ENCODE results near the gene USP32.

USP32 gene

GRCh38 chr17:60301649-60302048 is 90.3 kb downstream of the USP32 start:
- DNase-seq (ENCODE audit: low read depth in 3 of 3, low spot score in 1 of 3) = no peak

- DNase-seq (ENCODE audit: low read depth in 3 of 3, low spot score in 1 of 3) = no peak
Observed at GRCh38 chr17:60300949-60301348, 91.0 kb downstream of the USP32 start.

GRCh38 chr17:60300011-60300410 is 91.9 kb downstream of the USP32 start:
- DNase-seq (ENCODE audit: low read depth in 3 of 3, low spot score in 1 of 3) = no peak

GRCh38 chr17:60297760-60298401 is 94.1 kb downstream of the USP32 start:
- no peak for DNase-seq (ENCODE audit: low read depth in 3 of 3, low spot score in 1 of 3)

GRCh38 chr17:60296177-60296576 is 95.8 kb downstream of the USP32 start:
- DNase-seq (ENCODE audit: low read depth in 3 of 3, low spot score in 1 of 3) = no peak

- DNase-seq (ENCODE audit: low read depth in 3 of 3, low spot score in 1 of 3) = no peak
Observed at GRCh38 chr17:60293580-60294335, 98.2 kb downstream of the USP32 start.

GRCh38 chr17:60292697-60293096 is 99.2 kb downstream of the USP32 start:
- no peak for DNase-seq (ENCODE audit: low read depth in 3 of 3, low spot score in 1 of 3)

- DNase-seq (ENCODE audit: low read depth in 3 of 3, low spot score in 1 of 3) = no peak
Observed at GRCh38 chr17:60284709-60285108, 107.2 kb downstream of the USP32 start.

- no peak for DNase-seq (ENCODE audit: low read depth in 3 of 3, low spot score in 1 of 3)
Observed at GRCh38 chr17:60283816-60284215, 108.1 kb downstream of the USP32 start.

- DNase-seq (ENCODE audit: low read depth in 3 of 3, low spot score in 1 of 3) = no peak
Observed at GRCh38 chr17:60280673-60281072, 111.3 kb downstream of the USP32 start.

- no peak for DNase-seq (ENCODE audit: low read depth in 3 of 3, low spot score in 1 of 3)
Observed at GRCh38 chr17:60278237-60278636, 113.7 kb downstream of the USP32 start.

- no peak for DNase-seq (ENCODE audit: low read depth in 3 of 3, low spot score in 1 of 3)
Observed at GRCh38 chr17:60277258-60277657, 114.7 kb downstream of the USP32 start.

GRCh38 chr17:60269417-60269816 is 122.5 kb downstream of the USP32 start:
- no peak for DNase-seq (ENCODE audit: low read depth in 3 of 3, low spot score in 1 of 3)

GRCh38 chr17:60260540-60260939 is 131.4 kb downstream of the USP32 start:
- no peak for DNase-seq (ENCODE audit: low read depth in 3 of 3, low spot score in 1 of 3)

- DNase-seq (ENCODE audit: low read depth in 3 of 3, low spot score in 1 of 3) = no peak
Observed at GRCh38 chr17:60258313-60258712, 133.6 kb downstream of the USP32 start.

- no peak for DNase-seq (ENCODE audit: low read depth in 3 of 3, low spot score in 1 of 3)
Observed at GRCh38 chr17:60256174-60256573, 135.8 kb downstream of the USP32 start.

- no peak for DNase-seq (ENCODE audit: low read depth in 3 of 3, low spot score in 1 of 3)
Observed at GRCh38 chr17:60253048-60253447, 138.9 kb downstream of the USP32 start.

- DNase-seq (ENCODE audit: low read depth in 3 of 3, low spot score in 1 of 3) = no peak
Observed at GRCh38 chr17:60252459-60252858, 139.5 kb downstream of the USP32 start.

GRCh38 chr17:60249290-60249826 is 142.6 kb downstream of the USP32 start:
- DNase-seq (ENCODE audit: low read depth in 3 of 3, low spot score in 1 of 3) = no peak

- no peak for DNase-seq (ENCODE audit: low read depth in 3 of 3, low spot score in 1 of 3)
Observed at GRCh38 chr17:60248618-60249289, 143.2 kb downstream of the USP32 start.

GRCh38 chr17:60247836-60248461 is 144.0 kb downstream of the USP32 start:
- no peak for DNase-seq (ENCODE audit: low read depth in 3 of 3, low spot score in 1 of 3)

- no peak for DNase-seq (ENCODE audit: low read depth in 3 of 3, low spot score in 1 of 3)
Observed at GRCh38 chr17:60244656-60245055, 147.3 kb downstream of the USP32 start.

All from stimulated activated CD4-positive, alpha-beta T cell treated with anti-CD3 and anti-CD28 coated beads, TNF-alpha, amount 100 ng/mL, for 1 hour (primary cell).